Neutrophil (primary cell): ENCODE measurements around the gene CCDC7.
A peak's percentile ranks its signal among the peaks of the same experiment; 100 is the strongest.

ENCODE experiments used
- H3K27ac ChIP-seq: fragments of 200-600 bp; sonication (generic); 2 replicates; pipeline ENCODE4 v1.5.1; 2016; ENCODE audit warnings: mild to moderate bottlenecking, moderate library complexity
- H3K27me3 ChIP-seq: fragments of 200-600 bp; sonication (generic); 2 replicates; pipeline ENCODE4 v1.6.0; 2016; ENCODE audit warnings: mild to moderate bottlenecking
- H3K36me3 ChIP-seq: fragments of 200-600 bp; sonication (generic); 2 replicates; pipeline ENCODE4 v1.5.1; 2017
- H3K4me1 ChIP-seq, 2 experiments: fragments of 200-600 bp in 1 of 2; sonication (generic) in 1 of 2; 1 replicate in 1 of 2; 2 replicates in 1 of 2; pipeline versions ENCODE4 v1.5.1 to v1.6.1; 2013 to 2016; ENCODE audit warnings: low read depth in 1 of 2, low read length in 1 of 2, mild to moderate bottlenecking in 1 of 2, moderate library complexity in 1 of 2; ENCODE audit not compliant: control insufficient read depth in 1 of 2, insufficient read depth in 1 of 2
- H3K4me3 ChIP-seq, 2 experiments: fragments of 200-600 bp in 1 of 2; sonication (generic) in 1 of 2; 1 replicate in 1 of 2; 2 replicates in 1 of 2; pipeline ENCODE4 v1.5.1; 2013 to 2016; ENCODE audit warnings: low read depth in 1 of 2, low read length in 1 of 2, mild to moderate bottlenecking in 1 of 2, moderate library complexity in 1 of 2
- H3K9me3 ChIP-seq: fragments of 200-600 bp; sonication (generic); 2 replicates; pipeline ENCODE4 v1.5.1; 2016
- TF ChIP-seq, protein P1 (sequence below): fragments of 200-600 bp; sonication (generic); IDR thresholded peaks from 2 replicates; pipeline ENCODE4 v1.5.1; 2016; ENCODE audit warnings: antibody characterized with exemption

The CCDC7 gene

DNA sequence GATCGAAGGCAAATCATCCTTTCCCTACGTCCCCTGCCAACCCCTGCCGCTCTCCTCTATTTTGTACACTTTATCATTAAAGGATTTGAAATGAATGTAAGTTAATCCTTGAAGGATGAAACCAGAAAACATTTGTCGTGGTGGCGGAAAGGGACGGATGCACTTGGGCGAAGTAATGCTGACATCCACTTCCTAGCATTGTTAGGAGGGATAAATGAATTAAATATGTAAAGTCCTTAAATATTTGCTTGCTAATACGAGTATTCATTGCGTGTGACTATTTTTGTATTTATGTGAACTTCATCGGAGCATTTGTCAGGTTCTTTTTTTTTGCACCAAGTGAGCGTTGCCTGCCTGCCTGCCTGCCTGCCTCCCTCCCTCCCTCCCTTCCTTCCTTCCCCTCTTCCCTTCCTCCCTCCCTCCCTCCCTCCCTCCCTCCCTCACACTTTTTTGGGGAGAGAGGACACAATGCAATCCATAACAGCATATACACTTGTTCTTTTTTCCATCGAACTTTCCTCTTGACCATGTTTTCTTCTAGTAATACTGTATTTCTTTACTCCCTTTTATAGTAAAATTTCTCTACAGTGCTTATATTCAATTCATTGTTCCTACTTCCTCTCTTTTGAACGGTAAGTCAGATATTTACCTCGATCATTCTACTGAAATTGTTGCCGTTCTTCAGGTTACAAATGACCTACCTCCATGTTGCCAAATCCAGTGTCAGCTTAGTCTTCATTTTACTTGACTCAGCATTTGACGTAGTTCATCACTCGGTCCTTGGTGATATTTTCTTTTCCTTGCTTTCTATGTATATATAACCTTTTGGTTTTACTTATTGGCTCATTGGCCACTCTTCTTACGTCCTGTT lies 831 bp downstream of the CCDC7 start:
- no peaks in the 10 kb centered on the region for H3K9me3 ChIP-seq
- H3K4me1 ChIP-seq = peaks cover 9 to 19% of the 10 kb centered on the region in 2 experiments
- H3K4me3 ChIP-seq = peak overlapping the region; percentile 70 to 91
- peaks cover 15% of the 10 kb centered on the region for H3K27me3 ChIP-seq
- no peaks in the 10 kb centered on the region for H3K36me3 ChIP-seq
- TF ChIP-seq, protein P1, sequence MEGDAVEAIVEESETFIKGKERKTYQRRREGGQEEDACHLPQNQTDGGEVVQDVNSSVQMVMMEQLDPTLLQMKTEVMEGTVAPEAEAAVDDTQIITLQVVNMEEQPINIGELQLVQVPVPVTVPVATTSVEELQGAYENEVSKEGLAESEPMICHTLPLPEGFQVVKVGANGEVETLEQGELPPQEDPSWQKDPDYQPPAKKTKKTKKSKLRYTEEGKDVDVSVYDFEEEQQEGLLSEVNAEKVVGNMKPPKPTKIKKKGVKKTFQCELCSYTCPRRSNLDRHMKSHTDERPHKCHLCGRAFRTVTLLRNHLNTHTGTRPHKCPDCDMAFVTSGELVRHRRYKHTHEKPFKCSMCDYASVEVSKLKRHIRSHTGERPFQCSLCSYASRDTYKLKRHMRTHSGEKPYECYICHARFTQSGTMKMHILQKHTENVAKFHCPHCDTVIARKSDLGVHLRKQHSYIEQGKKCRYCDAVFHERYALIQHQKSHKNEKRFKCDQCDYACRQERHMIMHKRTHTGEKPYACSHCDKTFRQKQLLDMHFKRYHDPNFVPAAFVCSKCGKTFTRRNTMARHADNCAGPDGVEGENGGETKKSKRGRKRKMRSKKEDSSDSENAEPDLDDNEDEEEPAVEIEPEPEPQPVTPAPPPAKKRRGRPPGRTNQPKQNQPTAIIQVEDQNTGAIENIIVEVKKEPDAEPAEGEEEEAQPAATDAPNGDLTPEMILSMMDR = no peak
- H3K27ac ChIP-seq = peak overlapping the region; percentile 84

DNA sequence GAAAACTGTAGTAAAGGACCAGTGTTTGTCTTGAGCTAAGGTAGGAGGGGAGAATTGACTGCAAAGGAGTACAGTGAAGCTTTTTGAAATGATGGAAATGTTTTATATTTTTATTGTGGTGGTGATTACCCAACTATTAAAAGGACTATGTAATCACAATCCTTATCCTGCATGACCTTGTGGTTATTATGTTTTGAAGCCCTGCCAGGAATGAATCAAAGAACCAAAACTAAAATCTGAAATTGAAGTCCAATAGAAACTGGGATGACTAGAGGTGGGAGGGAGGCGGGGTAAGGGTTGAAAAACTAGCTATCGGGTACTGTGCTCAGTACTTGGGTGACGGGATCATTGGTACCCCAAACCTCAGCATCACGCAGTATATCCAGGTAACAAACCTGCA lies 8.2 kb downstream of the CCDC7 start:
- TF ChIP-seq, protein P1 = no peak
- no peaks in the 10 kb centered on the region for H3K9me3 ChIP-seq
- H3K27me3 ChIP-seq = no peaks in the 10 kb centered on the region
- no peak overlapping the region for H3K27ac ChIP-seq
- no peaks in the 10 kb centered on the region for H3K4me1 ChIP-seq
- H3K4me3 ChIP-seq = no peak overlapping the region
- H3K36me3 ChIP-seq = peaks cover 14% of the 10 kb centered on the region

DNA sequence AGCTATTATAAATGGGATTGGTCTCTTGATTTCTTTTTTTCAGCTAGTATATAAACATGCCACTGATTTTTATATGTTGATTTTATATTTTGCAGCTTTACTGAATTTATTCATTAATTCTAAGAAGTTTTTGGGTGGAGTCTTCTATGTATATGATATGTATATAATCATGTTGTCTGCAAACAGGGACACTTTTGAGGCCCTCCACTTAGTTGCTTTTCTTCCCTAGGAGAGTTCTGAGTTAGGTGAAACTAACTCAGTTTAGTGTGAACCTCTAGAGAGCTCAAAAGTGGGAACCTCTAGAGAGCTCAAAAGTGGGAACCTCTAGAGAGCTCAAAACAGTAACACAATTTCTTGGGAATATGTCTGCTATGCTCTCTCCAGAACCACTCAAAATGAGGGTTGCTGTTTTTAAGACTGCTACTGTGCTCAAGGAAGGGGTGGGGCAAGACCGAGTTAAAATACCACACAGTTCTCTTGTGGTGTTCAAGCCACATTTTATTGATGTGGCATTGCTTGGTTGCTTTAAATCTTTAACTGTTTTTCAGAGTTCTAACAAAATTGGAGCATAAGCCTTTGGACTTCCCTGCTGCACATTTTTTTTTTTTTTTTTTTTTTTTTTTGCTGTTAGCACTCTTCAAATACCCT lies 13.2 kb downstream of the CCDC7 start:
- TF ChIP-seq, protein P1 = no peak
- H3K4me1 ChIP-seq = no peaks in the 10 kb centered on the region
- H3K9me3 ChIP-seq = no peaks in the 10 kb centered on the region
- H3K27me3 ChIP-seq = no peaks in the 10 kb centered on the region
- no peak overlapping the region for H3K27ac ChIP-seq
- peaks cover 13% of the 10 kb centered on the region for H3K36me3 ChIP-seq
- H3K4me3 ChIP-seq = no peak overlapping the region

DNA sequence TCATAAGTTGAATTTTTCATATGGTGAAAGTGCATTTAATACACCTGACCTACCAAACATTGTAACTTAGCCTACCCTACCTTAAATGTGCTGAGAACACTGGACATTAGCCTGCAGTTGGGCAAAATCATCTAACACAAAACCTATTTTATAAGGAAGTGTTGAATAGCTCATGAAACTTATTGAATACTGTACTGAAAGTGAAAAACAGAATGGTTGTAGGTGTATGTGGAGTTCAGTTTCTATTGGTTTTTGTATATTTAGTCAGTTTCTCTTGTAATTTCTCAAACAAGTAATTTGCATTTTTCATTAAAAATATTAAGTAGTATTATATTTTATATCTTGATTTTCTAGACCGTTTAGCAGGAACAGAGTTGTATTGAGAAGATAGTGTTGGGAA lies 15.3 kb downstream of the CCDC7 start:
- no peak overlapping the region for H3K4me3 ChIP-seq
- peaks cover 8% of the 10 kb centered on the region for H3K36me3 ChIP-seq
- H3K27me3 ChIP-seq = no peaks in the 10 kb centered on the region
- H3K4me1 ChIP-seq = no peaks in the 10 kb centered on the region
- H3K9me3 ChIP-seq = no peaks in the 10 kb centered on the region
- H3K27ac ChIP-seq = no peak overlapping the region
- TF ChIP-seq, protein P1 = no peak

DNA sequence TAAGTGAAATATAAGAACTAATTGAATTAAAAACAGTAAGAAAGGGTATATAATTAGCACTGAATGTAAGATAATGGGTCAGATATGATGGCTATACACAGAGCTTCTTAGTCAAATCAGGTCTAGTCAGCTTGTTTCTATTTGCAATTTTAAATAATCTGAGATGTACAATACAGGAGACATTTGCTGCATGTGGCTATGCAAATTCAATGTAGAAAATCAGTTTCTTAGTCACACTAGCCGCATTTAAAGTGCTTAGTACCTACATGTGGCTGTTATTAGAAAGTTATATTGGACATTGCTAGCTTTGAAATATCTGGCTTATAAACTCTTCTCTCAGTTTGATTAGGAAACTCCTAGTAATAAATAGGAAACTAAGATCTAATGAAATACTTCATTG lies 25.3 kb downstream of the CCDC7 start:
- no peaks in the 10 kb centered on the region for H3K9me3 ChIP-seq
- H3K27me3 ChIP-seq = no peaks in the 10 kb centered on the region
- H3K4me3 ChIP-seq = no peak overlapping the region
- H3K36me3 ChIP-seq = peaks cover 11% of the 10 kb centered on the region
- H3K4me1 ChIP-seq = no peaks in the 10 kb centered on the region
- no peak overlapping the region for H3K27ac ChIP-seq
- TF ChIP-seq, protein P1 = no peak
